Measurements from ENCODE around the gene TEX264.
"Not testable (repeated sequence)": the region's sequence is repeated elsewhere in the genome, so short reads cannot be mapped to it uniquely, and the experiment has no call there.

TEX264 gene

GRCh38 chr3:51715231-51715976 is 44.4 kb downstream of the TEX264 start:
- DNase-seq (ENCODE audit: low read depth): no peak

- DNase-seq (ENCODE audit: low read depth): no peak
Observed at GRCh38 chr3:51715977-51716294, 44.9 kb downstream of the TEX264 start.

- no peak for DNase-seq (ENCODE audit: low read depth)
Observed at GRCh38 chr3:51716805-51717204, 45.8 kb downstream of the TEX264 start.

GRCh38 chr3:51717446-51717845 is 46.4 kb downstream of the TEX264 start:
- no peak for DNase-seq (ENCODE audit: low read depth)

DNA sequence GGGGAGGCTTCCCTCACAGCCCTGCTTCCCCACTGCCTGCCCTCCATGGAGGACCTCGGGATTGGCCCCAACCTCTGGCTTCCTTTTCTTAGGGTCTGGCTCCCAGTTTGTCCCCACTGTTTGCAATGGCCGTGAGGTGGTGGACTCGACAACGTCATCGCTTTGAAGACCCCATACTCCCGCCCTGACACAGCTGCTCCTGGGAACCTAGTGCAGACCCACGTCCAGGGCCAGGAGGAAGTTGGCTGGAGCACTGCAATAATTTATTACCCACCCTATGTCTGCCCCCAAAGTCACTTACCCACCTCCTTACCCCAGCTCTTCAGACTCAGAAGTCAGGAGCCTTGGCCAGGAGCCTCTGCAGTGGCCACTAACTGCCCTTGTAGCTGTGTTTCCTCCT is 46.9 kb downstream of the TEX264 start:
- DNase-seq (ENCODE audit: low read depth): no peak

DNA sequence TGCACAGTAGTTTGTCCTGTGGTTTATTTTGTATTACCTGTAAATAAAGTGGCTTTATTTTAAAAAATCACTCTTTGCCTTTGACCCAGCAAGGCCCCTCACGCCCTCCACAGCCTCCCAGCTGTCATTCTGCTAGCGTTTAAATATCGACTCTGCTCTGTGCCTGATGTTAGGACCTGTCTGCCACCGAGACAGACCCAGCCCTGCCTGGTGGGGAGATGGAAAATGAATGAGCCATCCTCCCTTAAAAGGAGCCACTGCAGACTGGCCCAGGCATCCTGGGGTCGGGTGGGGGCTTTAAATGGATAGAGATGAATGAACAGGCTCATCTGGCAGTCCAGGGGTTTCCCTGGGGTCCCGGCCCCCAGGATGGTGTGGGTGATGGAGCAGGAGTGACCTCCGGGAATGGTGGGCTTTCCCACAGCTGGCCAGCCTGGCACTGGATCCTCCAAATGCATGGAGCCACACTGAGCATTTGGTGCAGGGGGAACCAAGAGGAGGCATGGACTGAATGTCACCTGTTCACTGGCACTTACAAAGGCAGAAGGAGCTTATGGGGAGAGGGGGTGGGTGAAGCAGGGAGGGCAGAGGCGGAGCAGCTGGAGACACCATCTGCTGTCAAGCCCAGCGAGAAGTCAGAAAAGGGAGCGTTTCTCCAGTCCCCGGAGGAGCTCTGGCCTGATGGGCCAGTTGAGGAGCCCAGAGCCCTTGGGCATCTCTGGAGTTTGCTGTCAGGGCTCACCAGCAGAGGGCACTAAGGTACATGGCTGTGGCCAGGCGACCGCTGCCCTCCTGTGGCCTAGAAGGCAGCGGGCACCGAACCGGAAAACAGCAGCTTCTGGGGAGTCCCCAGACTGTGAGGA is 47.7 kb downstream of the TEX264 start:
- DNase-seq (ENCODE audit: low read depth): peak; percentile 15

DNA sequence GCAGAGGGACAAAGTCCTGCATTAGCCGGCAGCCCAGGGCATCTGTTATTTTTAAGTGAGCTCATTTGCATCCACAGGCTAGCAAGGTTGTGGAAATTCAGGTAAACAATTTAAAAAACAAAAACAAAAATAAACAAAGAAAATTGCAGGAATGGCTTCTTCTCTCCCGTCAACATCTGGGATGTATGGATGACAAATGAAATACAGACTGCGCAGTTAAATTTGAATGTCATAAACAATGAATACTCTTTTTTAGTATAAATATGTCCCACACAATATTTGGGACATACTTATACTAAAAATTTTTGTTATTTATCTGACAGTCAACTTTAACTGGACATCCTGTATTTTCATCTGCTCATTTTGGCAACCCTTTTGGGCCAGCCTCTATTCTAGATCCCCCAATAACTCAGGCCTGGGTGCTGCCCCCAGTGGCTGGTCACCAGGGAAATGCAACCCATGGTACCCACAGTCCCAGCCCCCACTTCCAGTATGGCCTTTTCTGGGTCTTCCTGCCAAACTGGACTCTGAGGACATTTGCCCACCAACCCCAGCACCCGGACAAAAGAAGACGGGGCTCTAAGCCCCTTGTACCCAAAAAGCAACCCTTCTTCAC is 48.5 kb downstream of the TEX264 start:
- DNase-seq (ENCODE audit: low read depth): no peak

DNA sequence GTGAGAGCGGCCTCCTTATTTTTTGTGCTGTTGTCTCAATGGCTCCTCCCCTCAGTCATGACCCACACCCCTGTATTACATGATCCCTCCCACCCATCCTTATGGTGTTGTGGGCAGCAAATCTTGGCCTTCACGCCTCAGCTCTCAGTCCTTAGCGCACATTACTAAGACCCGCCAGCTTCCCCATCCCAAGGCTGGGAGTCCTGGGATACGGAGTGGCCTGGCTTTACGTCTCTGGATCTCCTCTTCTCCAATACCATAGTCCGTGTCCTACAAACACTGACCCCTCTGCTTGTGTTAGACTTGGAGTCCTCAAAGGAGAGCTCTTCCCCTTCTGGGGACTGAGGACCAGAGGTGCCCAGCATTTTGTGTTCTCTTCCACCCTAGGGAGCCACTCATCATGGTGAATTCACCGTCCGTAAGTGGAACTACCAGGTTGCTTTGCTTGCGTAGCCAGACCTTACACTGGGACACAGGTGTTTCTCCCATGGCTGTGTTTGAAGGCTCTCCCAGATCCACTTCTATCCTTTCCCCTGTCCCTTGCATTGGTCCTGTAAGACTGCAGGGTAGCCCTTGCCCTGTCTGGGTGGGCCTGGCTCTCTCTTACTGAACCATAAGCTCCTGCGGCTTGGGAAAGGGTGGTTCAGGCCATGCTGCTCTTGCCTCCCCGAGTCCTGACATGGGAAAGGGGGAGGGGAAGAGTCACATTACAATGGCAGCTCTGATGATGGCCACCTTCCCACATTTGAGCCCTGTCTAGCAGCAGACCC is 49.4 kb downstream of the TEX264 start:
- no peak for DNase-seq (ENCODE audit: low read depth)

GRCh38 chr3:51721062-51721745 is 50.2 kb downstream of the TEX264 start:
- no peak for DNase-seq (ENCODE audit: low read depth)

DNA sequence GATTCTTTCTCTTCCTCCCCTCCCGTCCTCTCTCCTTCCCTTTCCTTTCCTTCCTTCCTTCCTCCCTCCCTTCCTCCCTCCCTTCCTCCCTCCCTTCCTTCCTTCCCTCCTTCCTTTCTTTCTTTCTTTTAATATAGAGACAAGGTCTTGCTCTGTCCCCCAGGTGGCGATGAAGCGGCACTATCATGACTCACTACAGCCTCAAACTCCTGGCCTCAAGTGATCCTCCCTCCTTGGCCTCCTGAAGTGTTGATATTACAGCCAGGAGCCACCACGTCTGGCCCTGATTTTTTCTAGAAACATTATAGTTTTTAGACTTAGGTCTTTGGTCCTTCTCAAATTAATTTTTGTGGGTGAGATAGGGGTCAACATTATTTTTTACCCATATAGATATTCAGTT is 51.3 kb downstream of the TEX264 start:
- DNase-seq (ENCODE audit: low read depth): no peak

GRCh38 chr3:51727500-51727899 is 56.4 kb downstream of the TEX264 start:
- DNase-seq (ENCODE audit: low read depth): no peak

DNA sequence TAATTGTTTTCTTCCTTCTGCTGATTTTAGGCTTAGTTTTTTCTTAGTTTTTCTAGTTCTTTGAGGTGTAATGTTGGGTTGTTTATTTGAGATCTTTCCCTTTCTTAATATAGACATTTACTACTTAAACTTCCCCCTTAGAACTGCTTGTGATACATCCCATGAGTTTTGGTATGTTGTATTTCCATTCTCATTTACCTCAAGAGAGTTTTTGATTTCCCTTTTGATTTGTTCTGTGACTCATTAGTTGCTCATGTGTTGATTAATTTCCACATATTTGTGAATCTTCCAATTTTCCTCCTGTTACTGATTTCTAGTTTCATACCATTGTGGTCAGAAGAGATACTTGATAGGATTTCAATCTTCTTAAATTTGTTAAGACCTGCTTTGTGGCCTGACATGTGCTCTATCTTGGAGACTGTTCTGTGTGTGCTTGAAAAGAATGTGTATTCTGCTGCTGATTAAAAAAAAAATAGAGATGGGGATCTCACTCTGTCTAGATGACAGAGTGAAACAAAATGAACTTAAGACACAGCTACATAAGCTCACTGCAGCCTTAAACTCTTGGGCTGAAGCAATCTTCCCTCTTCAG is 58.1 kb downstream of the TEX264 start:
- DNase-seq (ENCODE audit: low read depth): no peak

DNA sequence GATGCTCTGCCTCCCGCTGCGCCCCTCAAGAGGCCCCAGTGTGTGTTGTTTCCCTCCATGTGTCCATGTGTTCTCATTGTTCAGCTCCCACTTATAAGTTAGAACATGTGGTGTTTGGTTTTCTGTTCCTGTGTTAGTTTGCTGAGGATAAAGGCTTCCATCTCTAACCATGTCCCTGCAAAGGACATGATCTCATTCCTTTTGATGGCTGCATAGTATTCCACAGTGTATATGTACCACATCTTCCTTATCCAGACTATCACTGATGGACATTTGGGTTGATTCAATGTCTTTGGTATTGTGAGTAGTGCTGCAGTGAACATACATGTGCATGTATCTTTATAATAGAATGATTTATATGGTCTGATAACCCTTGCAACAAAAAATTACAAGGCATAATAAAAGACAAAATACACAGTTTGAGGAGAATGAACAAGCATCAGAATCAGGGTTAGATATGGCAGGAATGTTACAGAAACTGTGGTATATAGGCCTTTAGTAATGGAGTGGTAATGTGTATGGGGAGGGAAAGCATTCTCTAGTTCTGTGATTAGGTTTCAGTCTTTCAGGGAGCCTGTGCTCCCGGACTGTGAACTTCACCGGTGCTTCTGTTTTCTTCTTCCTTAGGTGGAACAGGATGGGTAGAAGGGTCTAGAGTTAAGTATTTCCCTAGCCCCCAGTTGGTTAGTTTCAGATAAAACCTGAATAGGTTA is 63.0 kb downstream of the TEX264 start:
- no peak for DNase-seq (ENCODE audit: low read depth)

- DNase-seq (ENCODE audit: low read depth): no peak
Observed at GRCh38 chr3:51734572-51734907, 63.5 kb downstream of the TEX264 start.

- no peak for DNase-seq (ENCODE audit: low read depth)
Observed at GRCh38 chr3:51735039-51735438, 64.0 kb downstream of the TEX264 start.

- DNase-seq (ENCODE audit: low read depth): no peak
Observed at GRCh38 chr3:51735950-51736349, 64.9 kb downstream of the TEX264 start.

DNA sequence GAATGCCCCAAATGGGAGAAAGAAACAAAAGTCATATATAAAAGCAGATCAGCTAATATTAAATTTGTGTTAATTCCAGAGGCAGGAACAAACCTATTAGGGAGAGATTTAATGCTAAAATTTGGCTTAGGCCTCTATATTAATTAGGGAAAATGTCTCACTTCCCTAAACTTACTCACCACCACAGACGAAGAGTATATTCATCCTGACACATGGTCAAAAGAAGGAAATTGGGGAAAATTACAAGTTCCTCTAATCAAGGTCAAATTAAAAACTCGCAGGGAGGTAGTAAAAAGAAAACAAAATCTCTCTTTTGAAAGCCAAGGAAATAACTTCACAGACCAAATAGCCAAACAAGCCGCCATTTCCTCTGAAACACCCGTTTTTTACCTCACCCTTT is 68.1 kb downstream of the TEX264 start:
- DNase-seq (ENCODE audit: low read depth): no peak

- DNase-seq (ENCODE audit: low read depth): not testable (repeated sequence)
Observed at GRCh38 chr3:51742320-51742719, 71.3 kb downstream of the TEX264 start.

GRCh38 chr3:51742978-51743377 is 71.9 kb downstream of the TEX264 start:
- DNase-seq (ENCODE audit: low read depth): not testable (repeated sequence)

GRCh38 chr3:51747840-51748239 is 76.8 kb downstream of the TEX264 start:
- DNase-seq (ENCODE audit: low read depth): no peak

DNA sequence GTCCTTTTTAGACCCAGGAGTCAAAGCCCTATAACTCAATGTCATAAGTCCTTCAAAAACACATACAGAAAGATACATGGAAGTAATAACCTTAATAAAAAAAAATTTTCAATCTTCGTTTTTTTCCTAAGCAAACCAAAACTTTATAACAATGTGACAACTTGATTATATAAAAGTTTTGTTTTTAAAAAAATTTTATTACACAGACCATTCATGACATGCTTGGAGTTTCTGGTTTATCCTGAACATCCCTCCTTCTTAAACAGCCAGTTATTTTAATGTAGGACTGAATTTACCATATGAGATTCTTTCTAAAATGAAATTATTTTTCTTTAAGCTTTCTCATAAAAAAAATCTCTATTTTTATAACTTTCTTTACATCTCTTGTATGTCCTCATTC is 77.3 kb downstream of the TEX264 start:
- DNase-seq (ENCODE audit: low read depth): no peak

Measured in fibroblast of gingiva (primary cell).